Activated B cell treated with CpG ODN at 0.5 μM for 24 hours (primary cell): ENCODE results near the gene SHANK2. TPM values are rescaled to one million over a fixed set of nuclear protein-coding genes. Genes with fewer than 3 reads are reported as not detected.

Source experiments
- ATAC-seq: fragments of 200-7000 bp; cut with Tn5 transposase; one replicate; pipeline ENCODE4 v1.10.0; 2021; ENCODE audit warnings: low read depth, mild to moderate bottlenecking, moderate library complexity
- CTCF ChIA-PET: fragments of 350-600 bp; sonication (Branson Sonifier 250); formaldehyde crosslinking; loops from one replicate; lab custom pipeline; 2021; ENCODE audit warnings: antibody characterized with exemption; lab: Charles Lee
- POLR2A ChIA-PET: fragments of 350-600 bp; sonication (Branson Sonifier 250); formaldehyde crosslinking; loops from one replicate; lab custom pipeline; 2021; ENCODE audit warnings: antibody characterized with exemption; lab: Charles Lee
- DNase-seq: peaks from one replicate; pipeline ENCODE4 v3.0.0; 2022
- H3K27ac Mint-ChIP-seq: one replicate; pipeline ENCODE4 v1.8.0; 2020; ENCODE audit warnings: mixed read lengths
- H3K27me3 Mint-ChIP-seq: one replicate; pipeline ENCODE4 v1.8.0; 2021; ENCODE audit warnings: mixed read lengths
- H3K36me3 Mint-ChIP-seq: one replicate; pipeline ENCODE4 v1.8.0; 2021; ENCODE audit warnings: low read depth, mixed read lengths
- H3K4me1 Mint-ChIP-seq: one replicate; pipeline ENCODE4 v1.8.0; 2021; ENCODE audit warnings: mixed read lengths
- H3K4me3 Mint-ChIP-seq: one replicate; pipeline ENCODE4 v1.8.0; 2020; ENCODE audit warnings: mild to moderate bottlenecking, mixed read lengths
- H3K9me3 Mint-ChIP-seq: one replicate; pipeline ENCODE4 v1.8.0; 2020; ENCODE audit warnings: mixed read lengths
- CTCF ChIP-seq: fragments of 200-600 bp; IDR thresholded peaks from one replicate; pipeline ENCODE4 v1.8.0; 2022; ENCODE audit warnings: antibody characterized with exemption, mild to moderate bottlenecking
- intact Hi-C: fragments of 100-400 bp; cut with micrococcal nuclease; formaldehyde crosslinking; loops from one replicate; pipeline ENCODE4 v1.15.1; 2024
- total RNA-seq: library from RNA; stranded (reverse); gene quantifications from 2 replicates; pipeline ENCODE4 v1.2.3, GENCODE V29; 2022

Gene SHANK2
- total RNA-seq, 1 donor from 2014 or later: 0.24 TPM

- H3K27me3 Mint-ChIP-seq: peaks cover 52% of the 10 kb centered on the region
- no peak for TF ChIP-seq CTCF
- H3K9me3 Mint-ChIP-seq: no peaks in the 10 kb centered on the region
- ATAC-seq: no peak
- intact Hi-C loops: no loop called here
- no peak overlapping the region for H3K4me3 Mint-ChIP-seq
- POLR2A ChIA-PET: no interaction called here
- CTCF ChIA-PET: no interaction called here
- H3K36me3 Mint-ChIP-seq: no peaks in the 10 kb centered on the region
- DNase-seq: no peak
- no peak overlapping the region for H3K27ac Mint-ChIP-seq
- H3K4me1 Mint-ChIP-seq: peaks cover 18% of the 10 kb centered on the region
Measured at GRCh38 chr11:71247551-71248250, 4.7 kb downstream of the SHANK2 start.

- intact Hi-C loops: no loop called here
- H3K4me1 Mint-ChIP-seq: peaks cover 14% of the 10 kb centered on the region
- CTCF ChIA-PET: no interaction called here
Measured at GRCh38 chr11:71246559-71246958, 5.8 kb downstream of the SHANK2 start.

GRCh38 chr11:71245601-71246391 lies 6.6 kb downstream of the SHANK2 start:
- intact Hi-C loops: no loop called here
- Mint-ChIP-seq H3K4me1 (peaks cover 17% of the 10 kb centered on the region), H3K36me3 (no peaks in the 10 kb centered on the region), H3K27me3 (peaks cover 54% of the 10 kb centered on the region), H3K4me3 (no peak overlapping the region), H3K27ac (no peak overlapping the region), H3K9me3 (no peaks in the 10 kb centered on the region)
- ATAC-seq (no peak), DNase-seq (no peak)
- CTCF ChIA-PET: no interaction called here
- TF ChIP-seq CTCF: no peak
- POLR2A ChIA-PET: no interaction called here

More at GRCh38 chr11:71246559-71246958, 5.8 kb downstream of the SHANK2 start:
- H3K9me3 Mint-ChIP-seq: no peaks in the 10 kb centered on the region
- ATAC-seq (no peak), DNase-seq (no peak)
- H3K36me3 Mint-ChIP-seq: no peaks in the 10 kb centered on the region
- peaks cover 52% of the 10 kb centered on the region for H3K27me3 Mint-ChIP-seq
- H3K4me3 Mint-ChIP-seq: no peak overlapping the region
- TF ChIP-seq CTCF: no peak
- POLR2A ChIA-PET: no interaction called here
- no peak overlapping the region for H3K27ac Mint-ChIP-seq

DNA sequence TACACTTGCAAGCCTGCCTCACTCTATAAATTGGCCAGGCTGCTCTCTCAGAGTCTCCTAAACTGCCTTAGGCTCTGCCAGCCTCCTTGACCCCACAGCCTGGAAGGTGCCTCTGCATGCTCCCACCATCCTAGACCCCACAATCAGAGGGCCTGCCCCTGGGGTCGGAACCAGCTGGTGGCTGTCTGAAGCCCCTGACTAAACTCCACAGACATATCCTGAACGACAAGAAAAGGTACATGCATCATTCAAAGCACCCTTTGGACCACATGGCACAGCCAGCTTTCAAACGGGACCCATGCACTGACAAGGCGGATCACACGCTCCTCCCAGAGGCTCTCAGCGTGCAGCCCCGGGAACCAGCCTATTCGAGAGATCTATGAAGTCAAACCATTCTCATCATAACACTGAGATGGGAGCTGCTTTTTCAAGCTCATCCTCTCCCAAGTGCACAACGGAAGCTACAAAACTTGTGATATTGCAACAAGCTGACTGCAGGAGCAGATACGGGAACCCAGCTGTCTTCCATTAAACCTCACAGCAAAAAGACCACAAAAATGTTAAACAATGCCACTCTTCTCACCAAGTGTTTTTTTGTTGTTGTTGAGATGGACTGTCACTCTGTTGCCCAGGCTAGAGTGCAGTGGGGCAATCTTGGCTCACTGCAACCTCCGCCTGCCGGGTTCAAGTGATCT lies 8.1 kb downstream of the SHANK2 start:
- no peaks in the 10 kb centered on the region for H3K36me3 Mint-ChIP-seq
- CTCF ChIA-PET: no interaction called here
- no peaks in the 10 kb centered on the region for H3K9me3 Mint-ChIP-seq
- H3K4me3 Mint-ChIP-seq: no peak overlapping the region
- intact Hi-C loops: loop anchor here (5.0 kb wide), 1 partner anchor 42 kb away; no protein-coding TSS in a partner anchor
- POLR2A ChIA-PET: no interaction called here
- H3K4me1 Mint-ChIP-seq: peaks cover 8% of the 10 kb centered on the region
- TF ChIP-seq CTCF: no peak
- no peak overlapping the region for H3K27ac Mint-ChIP-seq
- DNase-seq (no peak), ATAC-seq (no peak)
- peaks cover 41% of the 10 kb centered on the region for H3K27me3 Mint-ChIP-seq

DNA sequence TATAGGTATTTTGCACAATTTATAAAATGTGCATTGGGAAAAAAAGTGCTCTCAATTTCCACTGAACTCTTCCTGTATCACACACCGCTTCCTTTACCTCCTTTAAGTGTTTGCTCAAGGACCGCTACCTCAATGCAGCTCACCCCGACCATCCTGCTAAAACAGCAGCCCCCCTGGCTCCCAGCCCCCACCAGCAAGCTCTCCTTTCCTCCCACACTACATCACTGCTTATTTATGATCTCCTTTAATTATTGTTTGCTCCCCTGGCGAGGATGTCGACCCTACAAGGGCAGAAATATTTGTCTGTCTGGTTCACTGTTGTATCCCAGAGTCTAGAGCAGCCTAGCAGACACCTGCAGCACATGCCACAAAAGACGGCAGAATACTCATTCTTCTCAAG lies 10.0 kb downstream of the SHANK2 start:
- no peak overlapping the region for H3K4me3 Mint-ChIP-seq
- ATAC-seq: no peak
- no peaks in the 10 kb centered on the region for H3K9me3 Mint-ChIP-seq
- POLR2A ChIA-PET: no interaction called here
- intact Hi-C loops: loop anchor here (5.0 kb wide), 1 partner anchor 40 kb away; no protein-coding TSS in a partner anchor
- peaks cover 8% of the 10 kb centered on the region for H3K4me1 Mint-ChIP-seq
- no peaks in the 10 kb centered on the region for H3K36me3 Mint-ChIP-seq
- peaks cover 33% of the 10 kb centered on the region for H3K27me3 Mint-ChIP-seq
- CTCF ChIA-PET: no interaction called here
- no peak for TF ChIP-seq CTCF
- no peak for DNase-seq
- H3K27ac Mint-ChIP-seq: no peak overlapping the region
